ENCODE measurements around the gene IHH.
A peak's percentile ranks its signal among the peaks of the same experiment; 100 is the strongest.

The IHH gene

DNA sequence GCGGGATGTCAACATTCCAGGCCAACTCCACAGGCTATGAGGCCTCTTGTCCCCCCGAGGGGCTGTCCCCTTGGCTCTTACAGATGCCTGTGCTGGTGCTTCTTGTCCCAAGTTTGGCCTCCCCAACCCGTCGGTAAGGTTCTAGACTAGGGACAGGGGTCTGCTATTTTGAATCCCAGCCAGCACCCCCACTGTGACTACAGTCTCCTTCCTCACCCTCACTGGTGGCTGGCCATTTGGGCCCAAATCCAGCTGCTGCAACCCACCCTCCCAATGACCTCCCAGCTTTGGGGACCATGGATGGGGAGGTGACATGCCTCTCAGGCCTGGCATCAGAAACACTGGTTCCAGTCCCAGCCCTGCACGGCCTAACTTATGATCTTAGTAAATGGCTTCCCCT lies 38.1 kb downstream of the IHH start (continued):
- TF ChIP-seq, protein P1, sequence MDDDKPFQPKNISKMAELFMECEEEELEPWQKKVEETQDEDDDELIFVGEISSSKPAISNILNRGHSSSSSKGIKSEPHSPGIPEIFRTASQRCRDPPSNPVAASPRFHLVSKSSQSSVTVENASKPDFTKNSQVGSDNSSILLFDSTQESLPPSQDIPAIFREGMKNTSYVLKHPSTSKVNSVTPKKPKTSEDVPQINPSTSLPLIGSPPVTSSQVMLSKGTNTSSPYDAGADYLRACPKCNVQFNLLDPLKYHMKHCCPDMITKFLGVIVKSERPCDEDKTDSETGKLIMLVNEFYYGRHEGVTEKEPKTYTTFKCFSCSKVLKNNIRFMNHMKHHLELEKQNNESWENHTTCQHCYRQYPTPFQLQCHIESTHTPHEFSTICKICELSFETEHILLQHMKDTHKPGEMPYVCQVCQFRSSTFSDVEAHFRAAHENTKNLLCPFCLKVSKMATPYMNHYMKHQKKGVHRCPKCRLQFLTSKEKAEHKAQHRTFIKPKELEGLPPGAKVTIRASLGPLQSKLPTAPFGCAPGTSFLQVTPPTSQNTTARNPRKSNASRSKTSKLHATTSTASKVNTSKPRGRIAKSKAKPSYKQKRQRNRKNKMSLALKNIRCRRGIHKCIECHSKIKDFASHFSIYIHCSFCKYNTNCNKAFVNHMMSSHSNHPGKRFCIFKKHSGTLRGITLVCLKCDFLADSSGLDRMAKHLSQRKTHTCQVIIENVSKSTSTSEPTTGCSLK (tag by site-specific recombination; IDR thresholded peaks at IDR 0.05): no peak
- TF ChIP-seq ZNF561 (tag by site-specific recombination; IDR thresholded peaks at IDR 0.05; ENCODE audit: borderline replicate concordance) (no peak), ZNF274 (IDR thresholded peaks at IDR 0.05; ENCODE audit: low read length) (no peak), ZNF274 (tag by site-specific recombination; IDR thresholded peaks at IDR 0.05; ENCODE audit: borderline replicate concordance) (no peak), ZNF202 (tag by site-specific recombination; IDR thresholded peaks at IDR 0.05; ENCODE audit: borderline replicate concordance) (no peak)

DNA sequence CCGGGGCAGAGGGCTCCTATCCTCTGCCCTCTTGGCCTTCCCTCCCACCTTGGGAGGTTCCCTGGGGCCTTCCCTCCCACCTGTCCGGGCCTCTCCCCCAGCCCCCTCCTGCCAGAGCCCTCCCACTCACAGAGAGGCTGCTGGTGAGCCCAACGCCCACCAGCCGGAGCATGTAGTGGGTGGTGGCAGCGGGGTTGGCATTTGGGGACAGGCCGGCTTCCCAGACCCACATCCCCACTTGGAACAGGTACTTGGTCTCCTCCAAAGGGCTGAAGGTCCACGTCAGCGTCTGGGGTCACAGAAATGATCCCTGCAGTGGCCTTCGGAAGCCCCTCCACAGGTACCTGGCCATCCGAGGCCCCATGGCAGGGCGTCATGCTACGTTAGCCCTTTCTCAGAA lies 38.7 kb downstream of the IHH start:
- no peak for TF ChIP-seq ZNF530 (tag by site-specific recombination; IDR thresholded peaks at IDR 0.05; ENCODE audit: low read depth)
- TF ChIP-seq, protein P2, sequence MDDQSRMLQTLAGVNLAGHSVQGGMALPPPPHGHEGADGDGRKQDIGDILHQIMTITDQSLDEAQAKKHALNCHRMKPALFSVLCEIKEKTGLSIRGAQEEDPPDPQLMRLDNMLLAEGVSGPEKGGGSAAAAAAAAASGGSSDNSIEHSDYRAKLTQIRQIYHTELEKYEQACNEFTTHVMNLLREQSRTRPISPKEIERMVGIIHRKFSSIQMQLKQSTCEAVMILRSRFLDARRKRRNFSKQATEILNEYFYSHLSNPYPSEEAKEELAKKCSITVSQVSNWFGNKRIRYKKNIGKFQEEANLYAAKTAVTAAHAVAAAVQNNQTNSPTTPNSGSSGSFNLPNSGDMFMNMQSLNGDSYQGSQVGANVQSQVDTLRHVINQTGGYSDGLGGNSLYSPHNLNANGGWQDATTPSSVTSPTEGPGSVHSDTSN (CRISPR knock-in tag; IDR thresholded peaks at IDR 0.05): no peak
- no peak for TF ChIP-seq YY1 (tag by site-specific recombination; IDR thresholded peaks at IDR 0.05)
- TF ChIP-seq ZNF473 (tag by site-specific recombination; IDR thresholded peaks at IDR 0.05): no peak
- peak; percentile 89 for TF ChIP-seq EGR2 (tag by site-specific recombination; IDR thresholded peaks at IDR 0.05; ENCODE audit: low read depth)
- no peak for TF ChIP-seq ZXDB (tag by site-specific recombination; IDR thresholded peaks at IDR 0.05)
- TF ChIP-seq SP2 (tag by site-specific recombination; IDR thresholded peaks at IDR 0.05): no peak
- no peak for TF ChIP-seq MEIS1 (CRISPR knock-in tag; IDR thresholded peaks at IDR 0.05; ENCODE audit: borderline replicate concordance)
- TF ChIP-seq ZNF404 (tag by site-specific recombination; IDR thresholded peaks at IDR 0.05): no peak
- TF ChIP-seq, protein P3, sequence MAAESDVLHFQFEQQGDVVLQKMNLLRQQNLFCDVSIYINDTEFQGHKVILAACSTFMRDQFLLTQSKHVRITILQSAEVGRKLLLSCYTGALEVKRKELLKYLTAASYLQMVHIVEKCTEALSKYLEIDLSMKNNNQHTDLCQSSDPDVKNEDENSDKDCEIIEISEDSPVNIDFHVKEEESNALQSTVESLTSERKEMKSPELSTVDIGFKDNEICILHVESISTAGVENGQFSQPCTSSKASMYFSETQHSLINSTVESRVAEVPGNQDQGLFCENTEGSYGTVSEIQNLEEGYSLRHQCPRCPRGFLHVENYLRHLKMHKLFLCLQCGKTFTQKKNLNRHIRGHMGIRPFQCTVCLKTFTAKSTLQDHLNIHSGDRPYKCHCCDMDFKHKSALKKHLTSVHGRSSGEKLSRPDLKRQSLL (tag by site-specific recombination; IDR thresholded peaks at IDR 0.05): no peak
- TF ChIP-seq ZNF350 (tag by site-specific recombination; IDR thresholded peaks at IDR 0.05): no peak
- peak; percentile 92 for TF ChIP-seq ZFHX2 (tag by site-specific recombination; conservative IDR thresholded peaks at IDR 0.05)
- TF ChIP-seq ZNF777 (tag by site-specific recombination; IDR thresholded peaks at IDR 0.05; ENCODE audit: borderline replicate concordance): no peak
- no peak for TF ChIP-seq ZNF335 (tag by site-specific recombination; conservative IDR thresholded peaks at IDR 0.05)
- no peak for TF ChIP-seq ZNF366 (tag by site-specific recombination; conservative IDR thresholded peaks at IDR 0.05)
- TF ChIP-seq ZNF37A (tag by site-specific recombination; IDR thresholded peaks at IDR 0.05): no peak
- H3K36me3 ChIP-seq (ENCODE audit: control insufficient read depth in 2 of 2, insufficient read depth in 1 of 2, low read length in 2 of 2): no peaks in the 10 kb centered on the region
- H3K9me3 ChIP-seq (ENCODE audit: control insufficient read depth, insufficient read depth, low read depth, low read length): no peaks in the 10 kb centered on the region
- H3K27ac ChIP-seq (ENCODE audit: extremely low read depth, low read depth, low read length): no peak overlapping the region
- CTCF ChIA-PET: interaction anchor here (0.6 to 4.0 kb wide), 3 partner anchors 8 to 120 kb away, joined by 3 to 18 read pairs (median 3); no protein-coding TSS in a partner anchor
- POLR2A ChIA-PET: no interaction called here
- no peak overlapping the region for H3K4me3 ChIP-seq (ENCODE audit: low read depth, low read length)
- no peaks in the 10 kb centered on the region for H3K4me1 ChIP-seq (ENCODE audit: control insufficient read depth, insufficient read depth, low read length)

DNA sequence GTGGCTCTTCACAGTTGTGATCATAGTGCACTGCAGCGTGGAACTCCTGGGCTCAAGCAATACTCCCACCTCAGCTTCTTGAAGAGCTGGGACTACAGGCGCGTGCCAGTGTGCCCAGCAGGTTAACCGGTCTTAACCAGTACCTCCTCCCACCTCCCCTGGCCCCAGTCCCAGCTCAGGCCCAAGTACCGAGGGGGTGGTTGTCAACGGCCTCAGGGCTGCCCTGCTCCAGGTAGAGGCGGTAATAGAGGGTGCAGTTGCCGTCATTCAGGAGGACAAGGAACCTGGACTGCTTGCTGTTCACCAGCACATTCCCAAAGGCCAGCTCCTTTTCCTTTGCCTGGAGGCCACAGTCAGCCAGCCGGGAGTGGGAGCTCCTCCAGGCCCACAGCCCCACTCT lies 39.1 kb downstream of the IHH start:
- H3K36me3 ChIP-seq (ENCODE audit: control insufficient read depth in 2 of 2, insufficient read depth in 1 of 2, low read length in 2 of 2): no peaks in the 10 kb centered on the region
- no peak overlapping the region for H3K27ac ChIP-seq (ENCODE audit: extremely low read depth, low read depth, low read length)
- no peak overlapping the region for H3K4me3 ChIP-seq (ENCODE audit: low read depth, low read length)
- CTCF ChIA-PET: interaction anchor here (0.6 to 4.0 kb wide), 4 partner anchors 9 to 120 kb away, joined by 3 to 18 read pairs (median 4); no protein-coding TSS in a partner anchor
- H3K4me1 ChIP-seq (ENCODE audit: control insufficient read depth, insufficient read depth, low read length): no peaks in the 10 kb centered on the region
- POLR2A ChIA-PET: no interaction called here
- TF ChIP-seq ZNF623 (tag by site-specific recombination; IDR thresholded peaks at IDR 0.05): no peak
- no peak for TF ChIP-seq ZNF133 (tag by site-specific recombination; IDR thresholded peaks at IDR 0.05)
- TF ChIP-seq ZNF302 (tag by site-specific recombination; IDR thresholded peaks at IDR 0.05; ENCODE audit: low read depth): no peak
- TF ChIP-seq TCF7L2 (IDR thresholded peaks at IDR 0.05; ENCODE audit: borderline replicate concordance, low read depth, low read length): no peak
- no peak for TF ChIP-seq ZNF561 (tag by site-specific recombination; IDR thresholded peaks at IDR 0.05; ENCODE audit: borderline replicate concordance)
- no peak for TF ChIP-seq ZNF37A (tag by site-specific recombination; IDR thresholded peaks at IDR 0.05)
- no peak for TF ChIP-seq SETDB1 (IDR thresholded peaks at IDR 0.05; ENCODE audit: insufficient read length, low read length)
- no peaks in the 10 kb centered on the region for H3K9me3 ChIP-seq (ENCODE audit: control insufficient read depth, insufficient read depth, low read depth, low read length)
